ENCODE results near the gene VTA1.
"Not testable (repeated sequence)": the region's sequence is repeated elsewhere in the genome, so short reads cannot be mapped to it uniquely, and the experiment has no call there.

VTA1 gene

DNA sequence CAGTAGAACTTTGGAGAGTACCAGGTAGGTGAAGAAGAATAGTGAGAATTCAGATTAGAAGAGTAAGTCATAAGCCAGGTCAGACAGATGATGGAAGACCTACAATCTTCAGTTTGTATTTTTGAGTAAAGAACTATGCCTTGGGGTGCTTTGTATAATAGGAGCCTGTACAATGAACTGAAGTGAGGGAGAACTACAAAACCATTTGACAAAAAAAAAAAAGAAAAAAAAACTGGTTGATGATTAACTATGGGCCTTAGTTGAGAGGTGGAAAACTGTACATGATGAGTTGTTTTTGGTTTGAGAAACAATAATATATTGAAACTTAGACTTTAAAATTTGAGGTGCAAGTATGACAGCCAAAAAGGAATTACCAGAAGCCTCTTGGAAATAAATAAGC, 25.7 kb downstream of the VTA1 start:
- no peak for DNase-seq

GRCh38 chr6:142173980-142174379, 26.9 kb downstream of the VTA1 start:
- no peak for DNase-seq

DNA sequence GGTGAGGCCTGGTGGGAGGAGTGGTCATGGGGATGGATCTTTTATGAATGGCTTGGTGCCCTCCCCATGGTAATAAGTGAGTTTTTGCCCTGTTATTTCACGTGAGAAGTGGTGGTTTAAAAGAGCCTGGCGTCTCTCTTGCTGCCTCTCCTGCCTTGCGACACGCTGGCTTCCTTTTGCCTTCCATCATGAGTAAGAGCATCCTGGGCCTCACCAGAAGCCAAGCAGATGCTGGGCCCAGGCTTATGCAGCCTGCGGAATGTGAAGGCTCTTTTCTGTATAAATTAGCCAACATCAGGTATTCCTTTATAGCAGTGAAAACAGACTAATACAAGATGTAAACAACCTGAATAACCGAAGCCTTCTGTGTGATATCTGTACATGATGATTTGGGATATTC, 27.6 kb downstream of the VTA1 start:
- no peak for DNase-seq

- no peak for DNase-seq
Measured at GRCh38 chr6:142178129-142178528, 31.1 kb downstream of the VTA1 start.

DNA sequence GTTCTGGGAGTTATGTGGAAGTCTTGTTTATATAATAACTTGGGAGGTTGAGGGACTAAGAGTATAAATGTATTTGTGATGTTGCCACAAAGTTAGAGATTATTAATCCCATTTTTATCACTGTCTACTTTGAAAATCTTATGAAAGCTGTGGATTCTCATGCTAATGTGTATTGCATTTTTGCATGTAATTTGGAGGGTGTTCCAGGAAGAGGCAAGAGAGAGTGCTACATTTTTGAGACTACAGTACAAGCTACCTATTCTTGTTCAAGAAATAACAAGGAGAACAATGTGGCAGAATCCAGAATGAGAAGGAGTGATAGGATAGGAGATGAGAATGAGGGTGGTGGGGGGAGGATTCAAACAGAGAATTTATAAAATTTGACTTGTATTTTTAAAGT, 34.9 kb downstream of the VTA1 start:
- DNase-seq: no peak

- no peak for DNase-seq
Measured at GRCh38 chr6:142183351-142183750, 36.3 kb downstream of the VTA1 start.

GRCh38 chr6:142184307-142184706, 37.2 kb downstream of the VTA1 start:
- no peak for DNase-seq

DNA sequence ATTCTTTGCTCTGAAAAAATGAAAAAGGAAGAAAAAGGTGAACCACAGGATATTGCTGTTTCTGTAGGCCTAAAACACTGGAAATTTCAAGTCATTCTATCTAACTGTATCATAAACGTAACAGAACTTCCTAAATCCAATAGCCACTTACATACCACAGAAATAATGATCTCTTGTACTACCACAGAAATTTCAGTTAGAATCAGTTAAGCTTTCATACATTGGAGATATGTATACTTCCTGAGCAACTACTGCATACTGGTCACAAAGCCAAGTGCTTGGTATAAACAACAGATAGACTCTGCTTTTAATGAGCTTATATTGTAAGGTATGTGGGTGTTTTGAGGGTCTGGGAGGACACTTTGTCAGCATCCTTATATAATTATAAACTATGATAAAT, 38.6 kb downstream of the VTA1 start:
- DNase-seq: no peak

GRCh38 chr6:142187209-142187608, 40.1 kb downstream of the VTA1 start:
- no peak for DNase-seq

DNA sequence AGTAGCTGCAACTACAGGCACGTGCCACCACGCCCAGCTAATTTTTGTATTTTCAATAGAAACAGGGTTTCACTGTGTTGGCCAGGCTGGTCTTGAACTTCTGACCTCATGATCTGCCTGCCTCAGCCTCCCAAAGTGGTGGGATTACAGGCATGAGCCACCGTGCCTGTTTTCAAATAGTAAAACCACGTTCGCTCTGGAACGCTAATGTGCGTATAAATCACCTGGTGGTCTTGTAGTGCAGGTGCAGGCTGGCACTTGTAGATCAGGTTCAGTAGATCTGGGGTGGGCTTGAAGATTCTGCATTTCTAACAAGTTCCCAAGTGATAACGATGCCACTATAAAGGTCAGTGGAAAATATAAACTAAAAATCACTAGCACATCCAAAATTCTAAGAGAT, 41.3 kb downstream of the VTA1 start:
- not testable (repeated sequence) for DNase-seq

- DNase-seq: no peak
Measured at GRCh38 chr6:142189057-142189456, 42.0 kb downstream of the VTA1 start.

GRCh38 chr6:142192343-142192742, 45.3 kb downstream of the VTA1 start:
- DNase-seq: no peak

DNA sequence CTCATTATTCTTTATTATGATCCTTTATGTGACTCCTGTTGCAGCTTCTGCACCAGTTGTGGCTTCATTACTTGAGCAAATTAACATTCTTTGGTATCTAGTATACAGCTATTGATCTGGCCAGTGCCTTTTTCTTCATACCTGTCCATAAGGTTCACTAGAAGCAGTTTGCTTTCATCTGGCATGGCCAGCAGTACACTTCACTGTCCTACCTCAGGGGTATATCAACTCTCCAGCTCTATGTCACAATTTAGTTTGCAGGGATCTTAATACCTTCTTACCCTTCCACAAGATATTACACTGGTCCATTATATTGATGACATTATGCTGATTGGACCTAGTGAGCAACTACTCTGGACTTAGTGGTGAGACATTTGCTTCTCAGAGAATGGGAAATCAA, 46.6 kb downstream of the VTA1 start:
- DNase-seq: no peak

DNA sequence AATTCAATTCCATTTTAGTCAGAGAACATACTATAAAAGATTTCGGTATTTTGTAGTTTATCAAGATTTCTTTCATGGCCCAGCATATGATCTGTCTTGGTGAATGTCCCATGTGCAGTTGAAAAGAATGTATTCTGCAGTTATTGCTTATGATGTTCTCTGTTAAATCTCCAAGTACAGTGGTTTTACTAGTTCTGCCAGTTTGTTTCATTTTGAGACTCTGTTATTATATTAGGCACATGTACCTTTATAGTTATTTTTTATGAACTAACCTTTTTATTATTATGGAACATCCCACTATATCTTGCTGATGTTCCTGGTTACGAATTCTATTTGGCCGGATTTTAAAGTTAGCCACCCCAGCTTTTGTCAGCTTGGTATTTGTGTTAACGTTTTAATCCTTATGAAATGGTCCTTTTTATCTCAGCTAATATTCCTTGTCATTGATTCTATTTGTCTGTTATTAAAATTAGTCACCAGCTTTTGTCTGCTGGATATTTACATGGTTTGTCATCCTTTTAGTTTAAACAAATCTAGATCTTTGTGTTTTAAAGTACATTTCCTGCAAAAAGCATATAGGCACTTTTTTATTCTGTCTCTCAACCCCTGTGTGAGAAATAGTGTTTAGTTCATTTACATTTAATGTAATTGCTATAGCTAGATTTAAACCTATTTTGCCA, 48.9 kb downstream of the VTA1 start:
- DNase-seq: no peak

DNA sequence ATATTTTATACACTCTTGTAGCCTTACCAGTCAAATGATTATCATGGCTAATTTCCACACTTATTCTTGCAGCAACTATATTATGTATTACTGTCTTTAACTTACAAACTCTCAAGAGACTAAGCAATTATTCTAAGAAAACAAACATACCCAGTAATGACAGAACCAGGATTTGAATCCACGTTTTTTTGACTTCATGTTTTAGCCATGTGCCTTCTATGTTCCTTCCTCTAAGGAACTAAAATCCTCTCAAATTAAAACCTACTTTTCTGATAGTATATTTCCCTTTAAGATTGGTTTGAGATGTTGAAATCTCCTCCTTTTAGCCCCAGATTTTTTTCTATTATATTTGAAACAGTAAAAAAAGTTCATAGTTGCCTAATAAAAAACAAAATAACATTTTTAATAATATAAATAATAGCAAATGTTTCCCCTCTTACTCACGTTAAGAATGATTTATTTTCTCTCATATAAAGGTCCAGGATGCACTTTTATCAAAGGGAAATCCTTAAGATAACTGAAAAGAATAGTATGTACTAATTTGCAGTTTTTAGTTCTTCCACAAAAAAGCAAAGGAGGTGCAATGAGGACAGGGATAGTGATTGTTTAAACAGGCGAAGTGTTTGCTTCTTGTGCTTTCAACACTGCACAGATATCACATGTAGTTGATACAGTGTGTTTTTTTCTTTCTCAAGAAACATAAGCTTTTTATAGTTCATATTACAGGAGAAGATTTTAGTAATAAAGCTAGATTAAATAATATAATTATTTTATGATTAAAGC, 54.0 kb downstream of the VTA1 start:
- DNase-seq: no peak

- no peak for DNase-seq
Measured at GRCh38 chr6:142207265-142207877, 60.3 kb downstream of the VTA1 start.

DNA sequence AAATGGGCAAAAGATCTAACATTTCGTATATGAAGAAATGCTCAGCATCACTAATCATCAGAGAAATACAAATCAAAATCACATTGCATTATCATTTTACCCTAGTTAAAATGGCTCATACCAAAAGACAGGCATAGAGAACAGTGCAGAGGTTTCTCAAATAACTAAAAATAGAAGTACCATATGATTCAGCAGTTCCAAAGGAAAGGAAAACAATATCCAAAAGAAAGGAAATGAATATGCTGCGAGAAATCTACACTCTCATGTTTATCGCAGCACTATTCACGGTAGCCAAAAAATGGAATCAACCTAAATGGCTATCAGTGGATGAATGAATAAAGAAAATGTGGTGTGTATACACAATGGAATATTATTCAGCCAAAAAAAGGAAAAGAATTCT, 63.5 kb downstream of the VTA1 start:
- DNase-seq: no peak

GRCh38 chr6:142213402-142213801, 66.3 kb downstream of the VTA1 start:
- no peak for DNase-seq

DNA sequence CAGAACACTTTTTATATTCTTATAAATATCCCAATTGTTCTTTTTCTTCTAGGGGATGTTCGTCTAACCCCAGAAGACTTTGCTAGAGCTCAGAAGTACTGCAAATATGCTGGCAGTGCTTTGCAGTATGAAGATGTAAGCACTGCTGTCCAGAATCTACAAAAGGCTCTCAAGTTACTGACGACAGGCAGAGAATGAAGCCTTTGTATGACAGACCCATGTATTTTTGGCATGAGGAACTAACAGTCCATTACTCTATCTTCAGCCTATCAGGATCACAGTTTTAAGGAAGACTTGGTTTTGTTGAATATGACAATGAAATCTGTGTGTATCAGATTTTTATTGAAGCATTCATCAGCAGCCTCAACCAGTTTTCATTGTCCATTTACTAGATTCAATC, 71.4 kb downstream of the VTA1 start:
- DNase-seq: no peak

DNA sequence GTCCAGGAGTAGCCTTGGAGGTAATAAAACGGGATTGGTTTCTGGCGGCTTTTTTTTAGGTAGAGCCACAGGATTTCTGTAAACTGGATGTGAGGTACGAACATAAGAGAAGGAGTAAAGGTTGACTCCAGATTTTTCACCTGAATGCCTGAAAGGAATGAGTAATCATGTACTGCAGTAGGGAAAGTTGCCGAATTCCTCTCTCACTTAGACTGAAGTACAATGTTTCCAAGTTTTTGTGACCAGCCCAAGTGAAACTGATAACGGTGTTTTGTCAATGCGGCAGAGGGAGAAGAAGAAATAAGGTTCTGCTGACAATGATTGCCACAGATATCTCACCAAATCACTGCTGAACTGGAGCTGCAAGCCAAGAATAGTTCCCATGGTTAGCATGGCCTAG, 75.0 kb downstream of the VTA1 start:
- DNase-seq: no peak

DNA sequence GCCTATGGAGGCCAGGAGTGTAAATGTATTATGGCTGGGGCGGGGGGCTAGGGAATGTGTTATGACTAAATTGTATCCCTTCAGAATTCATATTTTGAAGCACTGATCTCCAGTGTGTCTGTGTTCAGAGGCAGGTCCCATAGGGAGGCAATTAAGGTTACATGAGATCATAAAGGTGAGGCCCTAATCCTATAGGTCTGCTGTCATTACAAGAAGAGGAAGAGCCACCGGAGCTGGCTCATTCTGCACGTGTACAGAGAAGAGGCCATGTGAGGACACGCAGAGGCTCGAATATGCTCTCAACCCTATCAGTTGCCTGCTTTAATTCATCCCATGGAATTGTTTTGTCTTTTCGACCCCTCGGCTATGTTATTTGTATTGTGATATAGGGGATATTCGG, 76.9 kb downstream of the VTA1 start:
- DNase-seq: no peak

- no peak for DNase-seq
Measured at GRCh38 chr6:142225115-142225514, 78.1 kb downstream of the VTA1 start.

DNA sequence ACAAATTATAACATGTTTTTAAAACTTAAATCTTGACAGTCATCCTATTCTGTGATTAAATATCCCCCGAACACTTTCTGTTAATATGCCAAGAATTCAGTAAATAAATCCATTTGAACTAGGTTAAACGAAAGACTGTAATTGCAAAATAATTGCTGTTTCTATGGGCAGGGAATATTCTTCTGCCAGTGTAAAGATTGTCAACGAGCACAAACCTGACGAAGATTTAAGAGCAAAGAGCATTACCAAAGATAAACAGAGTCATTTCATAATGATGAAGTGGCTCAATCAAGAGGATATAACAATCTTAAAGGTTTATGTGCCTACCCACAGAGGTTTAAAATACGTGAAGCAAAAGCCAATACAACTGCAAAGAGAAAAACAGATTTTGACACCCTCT, 78.5 kb downstream of the VTA1 start:
- DNase-seq: no peak

DNA sequence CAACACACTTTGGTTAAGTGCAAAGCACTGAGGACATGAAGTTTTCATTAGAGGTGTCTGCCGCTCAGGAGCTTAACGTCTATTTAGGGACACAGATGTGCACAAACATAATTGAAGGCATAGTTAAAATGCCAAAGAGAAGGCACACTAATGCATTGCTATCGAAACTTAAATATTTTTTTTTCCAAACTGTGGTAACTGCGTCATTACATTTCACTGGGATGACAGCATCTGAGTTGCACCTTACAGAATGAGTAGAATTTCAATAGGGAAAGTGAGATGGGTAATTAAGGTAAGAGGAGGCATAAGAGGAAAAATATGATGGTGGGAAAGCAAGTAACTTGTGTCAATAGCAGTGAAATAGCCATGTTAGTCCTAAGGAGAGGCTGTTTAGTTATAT, 79.7 kb downstream of the VTA1 start:
- DNase-seq: no peak

Data from NCI-H1930 (cell line).